ENCODE data around the gene SLC5A11.

The SLC5A11 gene

GRCh38 chr16:24829153-24829552 is 16.6 kb upstream of the SLC5A11 start:
- H3K36me3 ChIP-seq (ENCODE audit: insufficient read depth) = no peaks in the 10 kb centered on the region
- H3K4me3 ChIP-seq (IDR thresholded peaks at IDR 0.05; ENCODE audit: insufficient read depth, low read depth, low read length) = no peak overlapping the region
- no peak overlapping the region for H3K27ac ChIP-seq
- no peaks in the 10 kb centered on the region for H4K20me1 ChIP-seq (ENCODE audit: insufficient read depth)
- no peak overlapping the region for H3K9ac ChIP-seq
- H3K27me3 ChIP-seq (ENCODE audit: insufficient read depth, low read depth) = no peaks in the 10 kb centered on the region
- TF ChIP-seq CTCF (conservative IDR thresholded peaks at IDR 0.05; ENCODE audit: low read depth, low read length) = no peak
- H3K79me2 ChIP-seq (ENCODE audit: insufficient read depth, low read depth) = no peaks in the 10 kb centered on the region
- no peak overlapping the region for H3K4me2 ChIP-seq
- no peaks in the 10 kb centered on the region for H3K4me1 ChIP-seq (ENCODE audit: low read depth, poor library complexity, severe bottlenecking)
- H2AFZ ChIP-seq (ENCODE audit: low read depth) = no peak overlapping the region

- no peak overlapping the region for H3K4me2 ChIP-seq
- H4K20me1 ChIP-seq (ENCODE audit: insufficient read depth) = no peaks in the 10 kb centered on the region
- no peak overlapping the region for H3K27ac ChIP-seq
- H3K4me1 ChIP-seq (ENCODE audit: low read depth, poor library complexity, severe bottlenecking) = no peaks in the 10 kb centered on the region
- no peaks in the 10 kb centered on the region for H3K79me2 ChIP-seq (ENCODE audit: insufficient read depth, low read depth)
- H2AFZ ChIP-seq (ENCODE audit: low read depth) = no peak overlapping the region
- H3K9ac ChIP-seq = no peak overlapping the region
- H3K36me3 ChIP-seq (ENCODE audit: insufficient read depth) = no peaks in the 10 kb centered on the region
- no peak for TF ChIP-seq CTCF (conservative IDR thresholded peaks at IDR 0.05; ENCODE audit: low read depth, low read length)
- H3K4me3 ChIP-seq (IDR thresholded peaks at IDR 0.05; ENCODE audit: insufficient read depth, low read depth, low read length) = no peak overlapping the region
- no peaks in the 10 kb centered on the region for H3K27me3 ChIP-seq (ENCODE audit: insufficient read depth, low read depth)
Measured at GRCh38 chr16:24833352-24833751, 12.4 kb upstream of the SLC5A11 start.

DNA sequence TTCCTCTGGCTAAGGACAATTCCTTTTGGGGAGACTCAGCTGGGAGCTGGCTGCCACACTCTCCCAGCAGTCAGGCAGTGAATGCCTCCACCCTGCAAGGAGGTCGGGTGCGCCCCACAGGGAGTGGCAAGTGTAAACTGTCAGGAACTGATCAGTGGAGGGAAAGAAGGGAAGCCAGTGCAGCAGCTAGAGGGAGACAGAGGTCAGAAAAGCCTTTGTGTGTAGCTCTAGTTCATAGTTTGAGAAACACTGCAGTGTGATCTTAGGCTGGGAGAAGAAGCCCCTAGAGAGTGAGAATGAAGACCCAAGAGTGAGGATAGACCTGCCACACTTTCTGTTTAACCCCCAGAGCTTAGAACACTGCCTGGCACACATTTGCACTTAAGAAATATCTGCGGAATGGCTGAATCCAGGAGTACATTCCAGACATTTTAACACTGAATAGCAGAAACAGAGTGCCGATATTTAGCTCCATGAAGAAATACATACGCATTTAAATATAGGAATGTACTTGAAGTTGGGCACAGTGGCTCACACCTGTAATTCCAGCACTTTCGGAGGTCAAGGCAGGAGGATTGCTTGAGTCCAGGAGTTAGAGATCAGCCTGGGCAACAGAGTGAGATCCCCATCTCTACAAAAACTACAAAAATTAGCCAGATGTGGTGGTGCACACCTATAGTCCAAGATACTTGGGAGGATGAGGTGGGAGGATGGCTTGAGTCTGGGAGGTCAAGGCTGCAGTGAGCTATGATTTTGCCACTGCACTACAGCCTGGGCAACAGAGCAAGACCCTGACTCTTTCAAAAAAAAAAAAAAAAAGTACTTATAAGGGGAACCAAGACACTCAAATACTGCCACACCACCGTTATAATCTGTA is 11.1 kb upstream of the SLC5A11 start:
- Histone ChIP-seq H3K4me2 (no peak overlapping the region), H3K27me3 (ENCODE audit: insufficient read depth, low read depth) (no peaks in the 10 kb centered on the region), H2AFZ (ENCODE audit: low read depth) (no peak overlapping the region), H3K79me2 (ENCODE audit: insufficient read depth, low read depth) (no peaks in the 10 kb centered on the region), H3K36me3 (ENCODE audit: insufficient read depth) (no peaks in the 10 kb centered on the region), H4K20me1 (ENCODE audit: insufficient read depth) (no peaks in the 10 kb centered on the region), H3K9ac (no peak overlapping the region), H3K4me3 (IDR thresholded peaks at IDR 0.05; ENCODE audit: insufficient read depth, low read depth, low read length) (no peak overlapping the region), H3K4me1 (ENCODE audit: low read depth, poor library complexity, severe bottlenecking) (no peaks in the 10 kb centered on the region), H3K27ac (no peak overlapping the region)
- TF ChIP-seq CTCF (conservative IDR thresholded peaks at IDR 0.05; ENCODE audit: low read depth, low read length) = peak; percentile 64

DNA sequence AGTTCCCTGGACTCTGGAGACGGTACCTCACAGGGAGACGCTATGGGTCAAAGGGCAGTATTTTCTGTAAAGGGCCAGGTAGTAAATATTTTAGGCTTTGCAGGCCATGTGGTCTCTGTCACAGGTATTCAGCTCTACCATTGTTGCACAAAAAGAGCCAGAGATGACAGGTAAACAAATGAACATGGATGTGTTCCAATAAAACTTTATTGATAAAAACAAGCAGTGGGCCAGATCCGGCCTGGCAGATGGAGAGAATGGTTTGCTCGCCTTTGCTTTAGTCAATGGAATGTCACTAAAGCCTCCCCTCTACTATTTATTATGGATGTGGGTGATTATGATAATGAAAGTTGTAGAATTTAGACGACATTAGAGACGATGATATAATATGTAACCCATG is 8.9 kb upstream of the SLC5A11 start:
- no peaks in the 10 kb centered on the region for H3K79me2 ChIP-seq (ENCODE audit: insufficient read depth, low read depth)
- no peak overlapping the region for H3K4me3 ChIP-seq (IDR thresholded peaks at IDR 0.05; ENCODE audit: insufficient read depth, low read depth, low read length)
- H3K36me3 ChIP-seq (ENCODE audit: insufficient read depth) = no peaks in the 10 kb centered on the region
- H3K27me3 ChIP-seq (ENCODE audit: insufficient read depth, low read depth) = no peaks in the 10 kb centered on the region
- H2AFZ ChIP-seq (ENCODE audit: low read depth) = no peak overlapping the region
- no peaks in the 10 kb centered on the region for H4K20me1 ChIP-seq (ENCODE audit: insufficient read depth)
- no peak overlapping the region for H3K27ac ChIP-seq
- H3K4me2 ChIP-seq = no peak overlapping the region
- TF ChIP-seq CTCF (conservative IDR thresholded peaks at IDR 0.05; ENCODE audit: low read depth, low read length) = no peak
- H3K4me1 ChIP-seq (ENCODE audit: low read depth, poor library complexity, severe bottlenecking) = no peaks in the 10 kb centered on the region
- H3K9ac ChIP-seq = no peak overlapping the region
